ENCODE measurements around the gene XPR1.

The XPR1 gene

DNA sequence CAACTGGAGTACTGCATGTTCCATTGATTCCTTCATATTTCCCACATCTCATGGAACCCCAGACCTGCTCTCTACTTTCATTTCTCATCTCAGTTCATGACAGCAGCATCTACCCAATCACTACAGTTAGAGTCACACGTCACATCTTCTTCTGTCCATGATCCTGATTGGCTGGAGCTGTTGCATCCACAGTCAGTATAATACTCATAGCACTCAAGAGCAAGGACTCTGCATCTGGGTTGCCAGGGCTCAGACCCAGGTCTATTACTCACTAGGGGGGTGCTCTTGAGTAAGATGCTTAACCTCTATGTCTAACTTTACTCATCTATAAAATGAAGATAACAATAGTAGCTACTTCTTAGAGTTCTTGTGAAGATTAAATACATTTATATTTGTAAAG, 4.4 kb upstream of the XPR1 start:
- Histone ChIP-seq H3K9me3 (ENCODE audit: control insufficient read depth, low read length) (no peaks in the 10 kb centered on the region), H3K36me3 (ENCODE audit: control insufficient read depth, insufficient read depth, low read length) (no peaks in the 10 kb centered on the region), H3K27ac (ENCODE audit: insufficient read depth, low read depth, low read length, poor library complexity, severe bottlenecking) (no peak overlapping the region), H3K4me1 (ENCODE audit: control insufficient read depth, insufficient read depth, low read length) (no peaks in the 10 kb centered on the region), H3K27me3 (ENCODE audit: control insufficient read depth, insufficient read depth, low read length, poor library complexity, severe bottlenecking) (no peaks in the 10 kb centered on the region), H3K4me3 (ENCODE audit: insufficient read depth, low read depth, low read length) (no peak overlapping the region)
- 81 to 95% methylated on average over 1 of the region's 1 CpG for WGBS, 2 experiments

DNA sequence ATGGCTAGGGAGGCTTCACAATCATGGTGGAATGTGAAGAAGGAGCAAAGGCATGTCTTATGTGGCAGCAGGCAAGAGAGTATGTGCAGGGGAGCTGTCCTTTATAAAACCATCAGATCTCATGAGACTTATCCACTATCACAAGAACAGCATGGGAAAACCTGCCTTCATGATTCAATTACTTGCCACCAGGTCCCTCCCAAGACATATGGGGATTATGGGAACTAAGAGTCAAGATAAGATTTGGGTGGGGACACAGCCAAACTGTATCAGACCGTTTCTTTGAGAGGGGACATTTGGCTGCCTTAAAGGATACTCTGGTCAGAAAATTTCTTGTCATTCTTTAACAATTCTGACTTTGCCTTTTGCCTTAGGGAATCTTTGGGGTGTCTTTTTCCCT, 3.2 kb upstream of the XPR1 start:
- Histone ChIP-seq H3K27me3 (ENCODE audit: control insufficient read depth, insufficient read depth, low read length, poor library complexity, severe bottlenecking) (no peaks in the 10 kb centered on the region), H3K9me3 (ENCODE audit: control insufficient read depth, low read length) (no peaks in the 10 kb centered on the region), H3K36me3 (ENCODE audit: control insufficient read depth, insufficient read depth, low read length) (no peaks in the 10 kb centered on the region), H3K4me3 (ENCODE audit: insufficient read depth, low read depth, low read length) (no peak overlapping the region), H3K27ac (ENCODE audit: insufficient read depth, low read depth, low read length, poor library complexity, severe bottlenecking) (no peak overlapping the region), H3K4me1 (ENCODE audit: control insufficient read depth, insufficient read depth, low read length) (no peaks in the 10 kb centered on the region)
- 96 to 100% methylated on average over 1 of the region's 1 CpG for WGBS, 2 experiments

DNA sequence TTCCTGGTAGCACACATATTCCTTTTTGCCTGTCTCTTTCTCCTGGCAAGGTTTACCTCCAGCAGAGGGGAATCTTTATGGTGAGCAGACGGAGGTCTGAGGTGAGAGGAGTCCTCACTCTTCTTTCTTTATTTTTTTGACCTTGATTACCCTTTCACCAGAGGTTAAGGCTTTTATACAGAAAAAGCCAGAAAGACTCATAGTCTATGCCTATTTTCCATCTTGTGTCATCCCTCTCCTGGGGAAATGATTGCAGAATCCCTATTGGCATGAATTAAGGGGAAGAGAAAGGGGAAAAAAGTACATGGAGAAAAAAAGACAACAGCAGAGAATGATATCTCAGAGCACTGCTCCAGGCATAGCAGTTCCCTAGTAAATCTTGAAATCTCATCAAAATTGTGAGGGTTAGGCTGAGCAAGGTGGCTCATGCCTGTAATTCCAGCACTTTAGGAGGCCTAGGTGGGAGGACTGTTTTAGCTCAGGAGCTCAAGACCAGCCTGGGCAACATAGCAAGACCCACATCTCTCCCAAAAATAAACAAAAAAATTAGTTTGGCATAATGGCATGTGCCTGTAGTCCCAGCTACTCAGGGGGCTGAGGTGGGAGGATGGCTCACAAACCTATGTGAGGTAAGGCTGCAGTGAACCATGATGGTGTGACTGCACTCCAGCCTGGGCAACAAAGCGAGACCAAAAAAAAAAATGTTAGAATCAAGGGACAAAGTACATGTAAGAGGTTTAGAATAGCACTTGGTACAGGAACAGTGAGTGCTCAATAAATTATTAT, 1.2 kb upstream of the XPR1 start:
- Histone ChIP-seq H3K27me3 (ENCODE audit: control insufficient read depth, insufficient read depth, low read length, poor library complexity, severe bottlenecking) (no peaks in the 10 kb centered on the region), H3K9me3 (ENCODE audit: control insufficient read depth, low read length) (no peaks in the 10 kb centered on the region), H3K4me3 (ENCODE audit: insufficient read depth, low read depth, low read length) (no peak overlapping the region), H3K36me3 (ENCODE audit: control insufficient read depth, insufficient read depth, low read length) (no peaks in the 10 kb centered on the region), H3K4me1 (ENCODE audit: control insufficient read depth, insufficient read depth, low read length) (no peaks in the 10 kb centered on the region), H3K27ac (ENCODE audit: insufficient read depth, low read depth, low read length, poor library complexity, severe bottlenecking) (no peak overlapping the region)
- WGBS, 2 experiments = 89 to 94% methylated on average over 2 of the region's 2 CpGs

DNA sequence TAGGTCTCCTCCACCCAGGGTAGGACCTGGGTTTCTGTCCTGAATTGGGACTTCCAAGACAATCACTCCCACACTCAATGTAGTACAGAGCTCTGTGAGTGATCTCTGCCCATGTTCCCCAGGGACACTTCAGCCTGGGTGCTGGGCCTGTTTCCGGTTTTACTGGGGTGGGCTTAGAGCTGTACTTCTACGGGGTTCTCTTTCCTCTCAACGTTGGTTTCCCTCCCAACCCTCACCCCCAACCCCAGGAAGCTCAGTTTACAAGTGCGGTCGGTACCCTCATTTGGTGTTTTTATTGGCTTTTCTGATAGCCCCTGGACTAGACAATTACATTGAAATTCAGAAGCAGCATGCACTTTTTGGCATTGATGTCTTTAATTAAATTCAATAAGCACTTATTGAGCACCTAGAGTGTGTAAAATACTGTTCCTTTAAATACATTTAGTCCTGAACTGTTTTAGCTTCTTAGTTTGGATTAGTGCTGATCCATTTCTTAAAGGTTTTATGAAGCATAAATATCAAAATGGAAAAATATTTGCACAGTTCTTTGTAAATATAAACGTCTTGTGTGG, 542 bp upstream of the XPR1 start:
- Histone ChIP-seq H3K4me3 (ENCODE audit: insufficient read depth, low read depth, low read length) (no peak overlapping the region), H3K9me3 (ENCODE audit: control insufficient read depth, low read length) (no peaks in the 10 kb centered on the region), H3K27ac (ENCODE audit: insufficient read depth, low read depth, low read length, poor library complexity, severe bottlenecking) (no peak overlapping the region), H3K36me3 (ENCODE audit: control insufficient read depth, insufficient read depth, low read length) (no peaks in the 10 kb centered on the region), H3K4me1 (ENCODE audit: control insufficient read depth, insufficient read depth, low read length) (no peaks in the 10 kb centered on the region), H3K27me3 (ENCODE audit: control insufficient read depth, insufficient read depth, low read length, poor library complexity, severe bottlenecking) (no peaks in the 10 kb centered on the region)
- WGBS, 2 experiments = 50 to 63% methylated on average over 5 to 6 of the region's 6 CpGs

DNA sequence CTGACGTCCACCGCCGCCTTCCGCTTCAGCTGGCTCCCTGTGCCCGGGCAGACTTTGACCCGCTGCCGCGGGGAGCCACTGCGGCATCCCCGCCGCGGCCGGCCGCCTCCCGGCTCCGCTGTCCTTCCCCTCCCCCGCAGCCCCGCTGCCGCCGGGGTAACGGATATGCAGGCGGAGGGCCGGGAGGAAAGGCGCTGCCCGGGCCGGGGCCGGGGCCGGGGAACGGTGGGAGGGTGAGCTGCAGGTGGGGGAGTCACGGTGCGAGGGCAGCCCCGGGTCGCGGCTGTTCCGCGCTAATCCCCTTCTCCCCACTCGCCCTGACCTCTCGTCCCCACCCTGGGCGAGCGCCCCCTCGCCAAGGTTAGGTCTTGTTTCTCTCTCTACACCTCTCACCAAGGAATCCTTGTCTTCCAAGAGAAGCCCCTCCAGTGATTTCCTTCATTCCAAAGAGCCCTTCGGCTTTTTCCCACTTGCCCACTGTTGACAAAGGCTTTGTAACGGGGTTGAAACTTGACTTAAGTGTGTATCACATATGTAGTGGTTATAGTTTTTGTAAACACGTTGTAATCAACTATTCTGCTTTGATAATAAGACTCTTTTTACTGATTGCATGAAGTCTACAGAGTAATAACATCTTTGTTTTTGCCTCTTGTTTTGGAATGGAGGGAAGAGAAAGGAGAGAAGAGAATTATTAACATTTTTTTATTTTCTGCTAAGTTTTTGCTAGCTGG, 669 bp downstream of the XPR1 start:
- Histone ChIP-seq H3K36me3 (ENCODE audit: control insufficient read depth, insufficient read depth, low read length) (no peaks in the 10 kb centered on the region), H3K4me1 (ENCODE audit: control insufficient read depth, insufficient read depth, low read length) (no peaks in the 10 kb centered on the region), H3K4me3 (ENCODE audit: insufficient read depth, low read depth, low read length) (peak overlapping the region; percentile 89), H3K27me3 (ENCODE audit: control insufficient read depth, insufficient read depth, low read length, poor library complexity, severe bottlenecking) (no peaks in the 10 kb centered on the region), H3K27ac (ENCODE audit: insufficient read depth, low read depth, low read length, poor library complexity, severe bottlenecking) (peak overlapping the region; percentile 90), H3K9me3 (ENCODE audit: control insufficient read depth, low read length) (no peaks in the 10 kb centered on the region)
- 0% methylated on average over 43 to 44 of the region's 44 CpGs for WGBS, 2 experiments

DNA sequence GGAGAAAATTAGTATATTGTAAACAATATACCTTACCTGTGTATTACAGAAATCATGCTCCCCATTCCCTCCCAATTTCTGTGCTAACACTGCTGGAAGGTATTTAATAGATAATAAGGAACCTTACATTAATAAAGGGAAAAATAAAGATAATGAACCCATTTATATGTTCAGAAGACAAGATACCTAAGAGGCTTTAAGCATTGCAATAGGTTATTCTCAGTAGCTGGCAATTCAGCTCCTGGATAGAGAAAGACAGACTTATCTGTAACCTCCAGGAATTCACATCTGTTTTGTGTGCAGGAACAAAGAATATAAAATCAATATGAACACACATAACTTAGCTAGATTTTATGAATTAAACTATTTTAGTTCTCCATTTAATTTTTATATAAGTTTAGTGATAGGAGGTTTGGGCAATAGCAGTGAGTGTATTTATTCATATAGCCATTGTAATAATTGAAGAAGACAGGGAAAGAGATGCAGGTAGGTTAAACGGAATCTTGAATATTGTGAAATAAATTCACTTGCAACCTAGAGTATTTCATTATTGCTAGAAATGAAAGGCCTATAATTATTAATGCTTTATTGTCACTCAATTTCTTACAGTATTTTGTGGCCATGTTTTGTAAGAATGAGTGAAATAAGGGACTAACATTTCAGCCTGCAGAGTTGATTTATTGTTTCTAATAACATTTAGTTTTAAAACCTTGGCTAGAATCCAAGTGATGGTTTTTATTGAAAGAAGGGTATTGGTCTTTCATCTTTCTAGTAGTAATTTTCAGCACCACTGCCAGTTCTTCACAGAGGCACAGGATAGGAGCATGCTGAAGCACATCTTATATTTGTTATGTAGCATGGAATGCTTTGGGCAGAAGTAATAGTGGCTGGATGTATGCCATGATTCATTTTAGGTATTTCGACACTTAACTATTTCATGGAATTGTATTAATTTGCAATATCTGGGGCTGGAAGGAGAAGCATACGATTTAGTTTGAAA, 1.5 kb downstream of the XPR1 start:
- no peaks in the 10 kb centered on the region for H3K4me1 ChIP-seq (ENCODE audit: control insufficient read depth, insufficient read depth, low read length)
- WGBS, 2 experiments = 71 to 72% methylated on average over 2 to 3 of the region's 3 CpGs
- H3K27ac ChIP-seq (ENCODE audit: insufficient read depth, low read depth, low read length, poor library complexity, severe bottlenecking) = no peak overlapping the region
- H3K36me3 ChIP-seq (ENCODE audit: control insufficient read depth, insufficient read depth, low read length) = no peaks in the 10 kb centered on the region
- peak overlapping the region; percentile 89 for H3K4me3 ChIP-seq (ENCODE audit: insufficient read depth, low read depth, low read length)
- H3K9me3 ChIP-seq (ENCODE audit: control insufficient read depth, low read length) = no peaks in the 10 kb centered on the region
- H3K27me3 ChIP-seq (ENCODE audit: control insufficient read depth, insufficient read depth, low read length, poor library complexity, severe bottlenecking) = no peaks in the 10 kb centered on the region

DNA sequence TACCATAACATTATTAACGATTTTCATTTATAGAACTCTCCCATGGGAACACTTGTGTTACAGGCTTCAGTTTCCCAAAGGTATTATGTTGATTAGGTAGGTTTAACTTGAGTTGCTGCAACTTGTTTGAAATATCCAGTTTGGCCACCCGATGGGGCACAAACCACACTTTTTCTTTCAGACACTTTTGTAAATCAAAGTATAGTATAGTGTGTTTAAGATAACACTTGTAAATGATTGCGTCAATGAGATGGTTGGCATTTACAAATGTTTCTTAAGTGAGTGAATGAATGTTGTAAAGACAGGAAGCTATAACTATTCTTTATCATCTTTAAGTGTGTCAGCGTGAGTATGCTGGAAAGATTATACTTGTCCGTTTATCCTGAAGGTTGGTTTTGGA, 4.3 kb downstream of the XPR1 start:
- Histone ChIP-seq H3K9me3 (ENCODE audit: control insufficient read depth, low read length) (no peaks in the 10 kb centered on the region), H3K36me3 (ENCODE audit: control insufficient read depth, insufficient read depth, low read length) (no peaks in the 10 kb centered on the region), H3K27ac (ENCODE audit: insufficient read depth, low read depth, low read length, poor library complexity, severe bottlenecking) (no peak overlapping the region), H3K4me1 (ENCODE audit: control insufficient read depth, insufficient read depth, low read length) (no peaks in the 10 kb centered on the region), H3K4me3 (ENCODE audit: insufficient read depth, low read depth, low read length) (no peak overlapping the region), H3K27me3 (ENCODE audit: control insufficient read depth, insufficient read depth, low read length, poor library complexity, severe bottlenecking) (no peaks in the 10 kb centered on the region)
- 94 to 97% methylated on average over 4 of the region's 5 CpGs for WGBS, 2 experiments

DNA sequence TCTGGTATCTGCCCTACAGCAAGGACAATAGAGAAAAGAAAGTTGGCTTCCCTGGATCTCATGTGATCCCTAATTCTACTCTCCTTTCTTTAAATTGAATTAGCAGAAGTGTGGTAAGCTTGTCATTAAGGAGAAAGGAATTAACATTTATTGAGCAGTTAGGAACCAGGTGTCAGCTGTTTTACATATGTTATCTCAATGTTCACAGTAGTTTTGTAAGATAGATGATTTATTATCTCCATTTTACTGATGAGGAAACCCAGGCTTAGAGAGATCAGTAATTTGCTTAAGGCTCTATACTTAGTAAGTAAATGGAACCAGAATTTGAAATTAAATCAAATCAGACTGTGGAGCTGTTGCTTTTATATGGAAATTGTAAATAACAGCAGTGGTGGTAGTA, 8.0 kb downstream of the XPR1 start:
- Histone ChIP-seq H3K27ac (ENCODE audit: insufficient read depth, low read depth, low read length, poor library complexity, severe bottlenecking) (no peak overlapping the region), H3K4me3 (ENCODE audit: insufficient read depth, low read depth, low read length) (no peak overlapping the region), H3K4me1 (ENCODE audit: control insufficient read depth, insufficient read depth, low read length) (no peaks in the 10 kb centered on the region), H3K9me3 (ENCODE audit: control insufficient read depth, low read length) (no peaks in the 10 kb centered on the region), H3K36me3 (ENCODE audit: control insufficient read depth, insufficient read depth, low read length) (no peaks in the 10 kb centered on the region), H3K27me3 (ENCODE audit: control insufficient read depth, insufficient read depth, low read length, poor library complexity, severe bottlenecking) (no peaks in the 10 kb centered on the region)

DNA sequence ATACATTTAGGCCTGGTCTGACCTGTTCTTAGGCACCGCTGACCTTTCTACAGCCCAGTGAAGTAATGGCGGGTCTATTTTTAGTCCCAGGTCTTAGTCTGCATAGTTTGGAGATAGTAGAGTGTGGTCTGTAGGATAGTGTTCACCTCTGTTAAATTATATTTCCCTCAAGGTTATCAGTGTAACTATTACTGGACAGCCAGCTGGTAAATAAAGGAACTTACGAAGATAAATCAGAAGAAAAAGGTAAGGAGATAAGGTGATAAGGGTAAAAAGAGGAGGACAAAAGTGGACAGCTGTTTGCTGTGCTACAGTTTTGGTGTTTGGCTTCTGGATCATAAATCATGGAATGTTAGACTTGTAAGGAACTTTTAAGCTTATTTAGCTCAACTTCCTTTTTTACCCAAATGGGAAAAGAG, 8.7 kb downstream of the XPR1 start:
- H3K9me3 ChIP-seq (ENCODE audit: control insufficient read depth, low read length) = no peaks in the 10 kb centered on the region
- H3K36me3 ChIP-seq (ENCODE audit: control insufficient read depth, insufficient read depth, low read length) = no peaks in the 10 kb centered on the region
- 95 to 98% methylated on average over 3 of the region's 3 CpGs for WGBS, 2 experiments
- no peak overlapping the region for H3K4me3 ChIP-seq (ENCODE audit: insufficient read depth, low read depth, low read length)
- no peaks in the 10 kb centered on the region for H3K27me3 ChIP-seq (ENCODE audit: control insufficient read depth, insufficient read depth, low read length, poor library complexity, severe bottlenecking)
- no peaks in the 10 kb centered on the region for H3K4me1 ChIP-seq (ENCODE audit: control insufficient read depth, insufficient read depth, low read length)
- H3K27ac ChIP-seq (ENCODE audit: insufficient read depth, low read depth, low read length, poor library complexity, severe bottlenecking) = no peak overlapping the region
